Activated naive CD4-positive, alpha-beta T cell treated with anti-CD3 and anti-CD28 coated beads, Interleukin-2, amount 10 ng/mL, durations not matched to agents 7 days and 5 days (primary cell): Measurements from ENCODE around the gene ROBO2.

Experiments used
- CTCF ChIA-PET: fragments of 350-600 bp; sonication (Branson Sonifier 250); formaldehyde crosslinking; loops from one replicate; lab custom pipeline; 2021; ENCODE audit warnings: antibody characterized with exemption; lab: Charles Lee
- DNase-seq: peaks from one replicate; pipeline ENCODE4 v3.0.0-alpha.2; 2020
- H3K27ac Mint-ChIP-seq: one replicate; pipeline ENCODE4 v1.8.0; 2021; ENCODE audit warnings: mild to moderate bottlenecking, moderate library complexity, mixed read lengths
- H3K27me3 Mint-ChIP-seq: one replicate; pipeline ENCODE4 v1.8.0; 2021; ENCODE audit warnings: mild to moderate bottlenecking, mixed read lengths
- H3K36me3 Mint-ChIP-seq: one replicate; pipeline ENCODE4 v1.8.0; 2021; ENCODE audit warnings: mixed read lengths
- H3K4me1 Mint-ChIP-seq: one replicate; pipeline ENCODE4 v1.8.0; 2021; ENCODE audit warnings: mixed read lengths
- H3K4me3 Mint-ChIP-seq: one replicate; pipeline ENCODE4 v1.8.0; 2021; ENCODE audit warnings: mild to moderate bottlenecking, moderate library complexity, mixed read lengths
- H3K9me3 Mint-ChIP-seq: one replicate; pipeline ENCODE4 v1.8.0; 2021; ENCODE audit warnings: mixed read lengths

The ROBO2 gene

DNA sequence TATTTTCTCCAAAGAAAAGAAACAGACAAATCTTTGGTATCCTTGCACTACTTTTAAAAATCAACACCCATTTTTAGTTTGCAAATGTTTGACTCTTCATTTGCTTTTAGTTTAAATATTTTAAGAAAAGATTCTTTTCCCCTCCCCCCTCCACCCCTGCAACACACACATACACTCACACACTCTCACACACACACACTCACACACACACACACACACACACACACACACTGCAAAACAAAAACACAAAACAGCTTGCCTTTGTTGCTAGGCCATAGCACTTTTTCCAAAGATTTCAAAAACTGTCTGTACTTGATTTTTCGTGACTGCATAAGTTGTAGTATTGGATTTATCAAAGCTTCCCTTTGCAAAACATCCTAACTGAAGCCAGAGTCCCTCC lies 26.9 kb downstream of the ROBO2 start:
- Mint-ChIP-seq H3K27ac (no peak overlapping the region), H3K27me3 (no peaks in the 10 kb centered on the region), H3K36me3 (no peaks in the 10 kb centered on the region), H3K9me3 (peaks cover 11% of the 10 kb centered on the region), H3K4me3 (no peak overlapping the region), H3K4me1 (no peaks in the 10 kb centered on the region)
- DNase-seq = no peak
- CTCF ChIA-PET = no interaction called here

DNA sequence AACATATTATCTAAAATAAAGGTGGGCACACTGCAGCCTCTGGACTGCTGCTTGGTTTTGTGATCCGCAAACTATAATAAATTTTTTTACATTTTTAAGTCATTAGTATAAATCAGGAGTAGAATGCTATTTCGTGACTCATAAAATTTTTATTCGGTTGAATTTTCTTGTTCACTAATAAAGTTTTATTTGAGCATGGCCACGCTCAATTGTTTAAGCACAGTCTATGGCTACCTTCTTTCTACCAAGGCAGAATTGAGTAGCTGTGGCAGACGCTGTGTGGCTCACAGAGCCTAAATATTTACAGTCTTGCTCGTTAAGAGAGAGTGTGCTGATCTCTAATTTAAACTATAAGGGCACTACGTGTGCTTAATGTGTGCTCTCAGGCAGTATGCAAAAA lies 28.9 kb downstream of the ROBO2 start:
- Mint-ChIP-seq H3K4me1 (no peaks in the 10 kb centered on the region), H3K27me3 (no peaks in the 10 kb centered on the region), H3K9me3 (peaks cover 3% of the 10 kb centered on the region), H3K36me3 (no peaks in the 10 kb centered on the region), H3K4me3 (no peak overlapping the region), H3K27ac (no peak overlapping the region)
- no peak for DNase-seq
- CTCF ChIA-PET = no interaction called here

DNA sequence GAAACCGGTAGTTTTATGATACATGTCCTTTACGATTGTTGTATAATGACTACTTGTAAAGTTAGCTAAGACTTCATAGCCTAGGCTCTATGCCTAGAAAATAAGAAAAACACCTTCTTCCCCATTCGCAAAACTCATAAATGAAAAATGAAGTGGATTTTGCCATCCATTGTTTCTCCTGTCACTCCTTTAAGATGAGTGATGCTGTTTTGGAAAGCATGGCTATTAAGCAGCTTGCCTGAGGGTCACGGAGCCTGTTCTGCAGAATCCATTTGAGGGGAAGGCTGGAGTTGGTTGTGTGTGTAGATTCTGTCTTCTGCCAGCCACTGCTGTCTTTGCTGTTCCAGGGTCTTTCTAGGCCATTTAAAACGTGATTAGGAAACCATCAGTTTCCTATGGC lies 31.5 kb downstream of the ROBO2 start:
- Mint-ChIP-seq H3K27me3 (no peaks in the 10 kb centered on the region), H3K27ac (no peak overlapping the region), H3K36me3 (no peaks in the 10 kb centered on the region), H3K4me1 (no peaks in the 10 kb centered on the region), H3K4me3 (no peak overlapping the region), H3K9me3 (peaks cover 3% of the 10 kb centered on the region)
- CTCF ChIA-PET = no interaction called here
- DNase-seq = no peak

DNA sequence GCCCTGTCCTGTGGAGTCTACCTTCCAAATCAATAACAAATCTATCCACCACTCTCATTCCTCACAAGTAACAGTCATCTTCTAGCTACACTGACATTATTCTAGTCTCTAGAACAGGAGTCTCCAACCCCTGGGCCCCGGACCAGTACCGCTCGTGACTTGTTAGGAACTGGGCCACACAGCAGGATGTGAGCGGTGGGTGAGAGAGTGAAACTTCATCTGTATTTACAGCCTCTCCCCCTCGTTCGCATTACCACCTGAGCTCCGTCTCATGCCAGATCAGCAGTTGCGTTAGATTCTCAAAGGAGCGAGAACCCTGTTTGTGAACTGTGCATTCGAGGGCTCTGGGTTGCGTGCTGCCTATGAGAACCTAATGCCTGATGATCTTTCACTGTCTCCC lies 31.9 kb downstream of the ROBO2 start:
- no peak overlapping the region for H3K4me3 Mint-ChIP-seq
- no peak for DNase-seq
- H3K4me1 Mint-ChIP-seq = no peaks in the 10 kb centered on the region
- no peaks in the 10 kb centered on the region for H3K36me3 Mint-ChIP-seq
- CTCF ChIA-PET = no interaction called here
- no peak overlapping the region for H3K27ac Mint-ChIP-seq
- no peaks in the 10 kb centered on the region for H3K27me3 Mint-ChIP-seq
- H3K9me3 Mint-ChIP-seq = peaks cover 3% of the 10 kb centered on the region

DNA sequence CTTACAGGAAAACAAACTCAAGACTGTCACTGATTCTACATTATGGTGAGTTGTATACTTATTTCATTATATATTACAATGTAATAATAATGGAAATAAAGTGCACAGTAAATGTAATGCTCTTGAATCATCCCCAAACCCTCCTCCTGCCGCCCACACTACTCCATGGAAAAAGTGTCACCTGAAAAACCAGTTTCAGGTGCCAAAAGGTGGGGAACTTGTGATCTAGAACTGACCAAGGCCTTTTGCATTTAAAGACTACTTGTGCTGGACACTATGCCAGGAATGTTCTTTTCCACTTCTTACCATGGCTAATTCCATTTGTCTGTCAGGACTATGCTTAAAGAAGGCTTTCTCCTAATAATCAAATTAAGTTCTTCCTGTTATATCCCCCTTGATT lies 32.3 kb downstream of the ROBO2 start:
- Mint-ChIP-seq H3K9me3 (peaks cover 3% of the 10 kb centered on the region), H3K4me1 (no peaks in the 10 kb centered on the region), H3K27ac (no peak overlapping the region), H3K4me3 (no peak overlapping the region), H3K36me3 (no peaks in the 10 kb centered on the region), H3K27me3 (no peaks in the 10 kb centered on the region)
- no peak for DNase-seq
- CTCF ChIA-PET = no interaction called here

DNA sequence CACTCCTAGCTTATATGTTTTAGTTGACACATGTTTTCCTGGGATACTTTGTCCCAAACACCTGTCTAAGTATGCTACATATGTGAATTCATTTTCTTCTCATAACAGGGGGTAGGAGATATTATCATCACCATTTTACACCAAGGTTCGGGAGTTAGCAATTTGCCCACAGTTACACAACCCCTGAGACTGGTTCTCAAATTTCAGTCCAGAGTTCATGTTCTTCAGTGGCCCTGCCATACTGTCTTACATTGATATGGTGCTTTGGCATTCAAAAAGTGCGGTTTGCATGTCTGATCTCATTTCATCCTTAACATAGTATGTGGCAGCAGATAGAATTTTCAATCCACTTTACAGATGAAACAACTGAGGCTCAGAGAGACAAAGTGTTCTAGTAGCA lies 38.4 kb downstream of the ROBO2 start:
- H3K4me3 Mint-ChIP-seq = no peak overlapping the region
- no peak overlapping the region for H3K27ac Mint-ChIP-seq
- H3K36me3 Mint-ChIP-seq = no peaks in the 10 kb centered on the region
- no peaks in the 10 kb centered on the region for H3K27me3 Mint-ChIP-seq
- CTCF ChIA-PET = no interaction called here
- H3K9me3 Mint-ChIP-seq = peaks cover 3% of the 10 kb centered on the region
- DNase-seq = no peak
- H3K4me1 Mint-ChIP-seq = no peaks in the 10 kb centered on the region

DNA sequence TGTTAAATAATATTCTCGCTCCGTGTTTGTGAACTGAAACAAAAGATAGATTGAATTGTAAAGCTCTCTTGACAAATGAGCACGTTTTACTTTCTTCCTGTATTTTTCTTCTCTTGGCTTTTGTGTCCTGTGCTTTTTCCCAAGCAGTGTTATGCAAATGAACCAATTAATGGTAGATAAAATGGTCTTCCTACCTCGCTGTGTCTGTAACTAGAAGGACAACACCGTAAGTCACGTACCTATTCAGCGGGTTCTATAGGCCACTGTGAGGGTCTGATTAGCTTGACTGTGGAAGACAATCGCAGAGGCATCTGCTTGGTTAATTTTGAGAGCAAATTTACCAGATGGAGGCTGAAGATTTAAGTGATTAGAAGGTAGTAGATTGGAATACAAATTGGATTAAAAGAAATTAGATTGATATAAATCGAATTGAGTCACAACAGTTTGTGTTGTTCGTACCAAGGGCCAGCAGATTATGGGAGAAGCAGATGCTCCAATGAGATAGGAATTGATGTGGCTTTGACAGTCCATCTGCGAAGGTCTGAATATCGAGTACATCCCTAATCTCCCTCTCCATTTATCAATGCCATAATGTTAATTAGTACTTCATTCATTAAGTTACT lies 40.2 kb downstream of the ROBO2 start:
- DNase-seq = no peak
- no peak overlapping the region for H3K27ac Mint-ChIP-seq
- H3K9me3 Mint-ChIP-seq = peaks cover 9% of the 10 kb centered on the region
- H3K4me1 Mint-ChIP-seq = no peaks in the 10 kb centered on the region
- CTCF ChIA-PET = no interaction called here
- no peak overlapping the region for H3K4me3 Mint-ChIP-seq
- H3K36me3 Mint-ChIP-seq = no peaks in the 10 kb centered on the region
- H3K27me3 Mint-ChIP-seq = no peaks in the 10 kb centered on the region

DNA sequence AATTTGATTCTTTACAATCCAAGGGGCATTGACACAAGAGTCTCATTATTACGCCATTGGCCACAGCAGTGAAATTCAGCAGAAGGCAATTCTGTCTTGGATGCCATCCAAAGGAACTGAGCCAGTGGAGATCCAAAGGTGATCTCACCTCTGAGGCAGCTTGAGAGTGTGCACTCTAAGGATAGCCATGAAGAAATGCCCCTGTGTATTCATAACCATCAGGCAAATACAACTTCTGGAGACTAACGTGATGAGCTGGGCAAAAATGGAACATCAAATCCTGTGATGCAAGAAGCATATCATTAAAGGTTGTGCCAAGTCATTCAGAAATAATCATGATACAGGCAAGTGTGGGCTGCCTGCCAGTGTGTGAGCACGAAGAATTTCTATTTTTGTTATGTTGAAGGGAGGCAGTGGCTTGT lies 41.4 kb downstream of the ROBO2 start:
- Mint-ChIP-seq H3K9me3 (peaks cover 9% of the 10 kb centered on the region), H3K4me1 (no peaks in the 10 kb centered on the region), H3K36me3 (no peaks in the 10 kb centered on the region), H3K27ac (no peak overlapping the region), H3K4me3 (no peak overlapping the region), H3K27me3 (no peaks in the 10 kb centered on the region)
- CTCF ChIA-PET = no interaction called here
- no peak for DNase-seq

DNA sequence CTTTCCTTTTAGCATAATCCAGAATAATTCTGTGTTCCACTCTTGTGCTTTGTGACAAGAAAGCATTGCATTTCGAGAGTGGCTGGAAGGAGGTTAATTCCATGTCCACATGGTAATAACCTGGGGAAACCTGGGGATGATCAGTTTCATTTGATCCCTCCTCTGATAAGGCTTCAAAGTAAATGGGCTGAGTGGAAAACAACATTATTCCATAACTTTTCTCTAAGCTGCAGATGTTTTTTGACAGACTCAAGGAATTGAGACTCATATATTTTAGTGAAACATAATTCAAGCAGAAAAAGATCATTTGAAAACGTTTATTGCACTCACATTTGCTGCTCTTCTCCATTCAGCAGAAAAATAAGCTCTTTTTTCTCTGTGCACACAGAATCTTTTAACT lies 44.6 kb downstream of the ROBO2 start:
- Mint-ChIP-seq H3K27me3 (no peaks in the 10 kb centered on the region), H3K4me3 (no peak overlapping the region), H3K36me3 (no peaks in the 10 kb centered on the region), H3K4me1 (no peaks in the 10 kb centered on the region), H3K9me3 (peaks cover 6% of the 10 kb centered on the region), H3K27ac (no peak overlapping the region)
- CTCF ChIA-PET = no interaction called here
- no peak for DNase-seq

DNA sequence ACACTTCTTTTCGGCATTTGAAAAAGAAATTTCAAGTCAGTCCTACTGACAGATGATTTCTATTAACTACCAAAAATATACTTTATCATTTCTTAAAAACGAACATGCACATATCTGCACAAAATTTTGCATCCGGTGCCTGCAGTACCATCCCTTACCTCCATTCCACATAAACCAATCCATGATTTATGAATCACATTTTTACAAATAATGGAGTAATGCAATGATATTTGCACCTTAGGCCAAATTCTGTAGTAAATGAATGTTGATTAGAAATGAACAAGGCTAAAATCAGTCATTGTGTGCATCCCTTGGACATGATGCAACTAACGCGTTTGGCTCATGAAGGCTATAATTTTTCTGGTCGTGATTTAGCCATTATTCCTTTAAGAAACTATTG lies 46.5 kb downstream of the ROBO2 start:
- CTCF ChIA-PET = no interaction called here
- no peak for DNase-seq
- H3K9me3 Mint-ChIP-seq = peaks cover 9% of the 10 kb centered on the region

DNA sequence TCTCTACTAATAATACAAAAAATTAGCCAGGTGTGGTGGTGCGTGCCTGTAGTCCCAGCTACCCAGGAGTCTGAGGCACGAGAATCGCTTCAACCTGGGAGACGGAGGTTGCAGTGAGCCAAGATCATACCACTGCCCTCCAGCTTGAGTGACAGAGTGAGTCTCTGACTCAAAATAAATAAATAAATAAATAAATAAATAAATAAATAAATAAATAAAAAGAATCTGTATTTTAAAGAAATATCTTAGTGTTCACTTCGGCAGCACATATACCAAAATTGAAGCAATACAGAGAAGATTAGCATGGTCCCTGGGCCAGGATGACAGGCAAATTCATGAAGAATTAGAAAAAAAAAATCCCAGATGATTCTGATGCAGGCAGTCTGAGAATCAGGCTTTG lies 51.9 kb downstream of the ROBO2 start:
- Mint-ChIP-seq H3K27ac (no peak overlapping the region), H3K27me3 (no peaks in the 10 kb centered on the region), H3K36me3 (no peaks in the 10 kb centered on the region), H3K4me1 (no peaks in the 10 kb centered on the region), H3K9me3 (peaks cover 5% of the 10 kb centered on the region), H3K4me3 (no peak overlapping the region)
- DNase-seq = no peak
- CTCF ChIA-PET = no interaction called here

More for the DNA sequence above, 46.5 kb downstream of the ROBO2 start:
- Mint-ChIP-seq H3K27me3 (no peaks in the 10 kb centered on the region), H3K27ac (no peak overlapping the region), H3K4me3 (no peak overlapping the region), H3K4me1 (no peaks in the 10 kb centered on the region), H3K36me3 (no peaks in the 10 kb centered on the region)

DNA sequence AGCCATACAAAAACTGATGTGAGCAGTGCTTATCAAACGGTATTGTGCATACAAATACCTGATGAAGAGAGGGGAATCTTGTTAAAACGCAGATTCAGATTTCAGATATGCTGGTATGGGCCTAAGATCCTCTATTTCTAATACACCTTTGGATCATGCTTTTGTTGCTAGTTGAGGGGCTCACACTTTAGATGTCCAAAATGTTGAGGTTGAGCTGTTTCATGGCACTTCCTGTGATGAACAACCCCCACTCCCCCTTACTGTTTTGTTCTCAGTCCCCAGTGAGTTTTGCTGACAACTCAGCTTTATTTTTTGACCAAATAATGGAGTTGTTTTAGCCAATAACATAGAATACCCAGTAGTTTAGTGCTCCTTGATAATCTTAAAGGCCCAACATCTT lies 53.2 kb downstream of the ROBO2 start:
- no peaks in the 10 kb centered on the region for H3K4me1 Mint-ChIP-seq
- peaks cover 14% of the 10 kb centered on the region for H3K9me3 Mint-ChIP-seq
- H3K27ac Mint-ChIP-seq = no peak overlapping the region
- H3K36me3 Mint-ChIP-seq = no peaks in the 10 kb centered on the region
- no peaks in the 10 kb centered on the region for H3K27me3 Mint-ChIP-seq
- CTCF ChIA-PET = no interaction called here
- no peak for DNase-seq
- no peak overlapping the region for H3K4me3 Mint-ChIP-seq

DNA sequence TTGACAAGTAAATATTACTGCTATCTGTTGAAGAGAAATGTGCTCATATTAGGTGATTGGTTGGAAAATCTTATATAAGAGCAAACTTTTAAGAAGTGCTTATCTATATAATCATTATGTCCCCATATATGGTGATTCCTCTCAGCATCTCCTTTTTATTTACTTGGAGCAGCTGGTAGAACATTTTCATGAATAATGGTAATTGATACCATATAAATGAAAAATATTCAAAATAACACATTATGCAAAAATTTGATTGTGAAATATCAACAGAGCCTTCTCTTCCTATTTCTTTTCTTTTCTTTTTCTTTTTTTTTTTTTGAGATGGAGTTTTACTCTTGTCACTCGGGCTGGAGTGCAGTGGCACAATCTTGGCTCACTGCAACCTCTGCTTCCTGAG lies 56.2 kb downstream of the ROBO2 start:
- Mint-ChIP-seq H3K4me3 (no peak overlapping the region), H3K4me1 (no peaks in the 10 kb centered on the region), H3K36me3 (no peaks in the 10 kb centered on the region), H3K27me3 (no peaks in the 10 kb centered on the region), H3K27ac (no peak overlapping the region), H3K9me3 (peaks cover 12% of the 10 kb centered on the region)
- CTCF ChIA-PET = no interaction called here
- no peak for DNase-seq

DNA sequence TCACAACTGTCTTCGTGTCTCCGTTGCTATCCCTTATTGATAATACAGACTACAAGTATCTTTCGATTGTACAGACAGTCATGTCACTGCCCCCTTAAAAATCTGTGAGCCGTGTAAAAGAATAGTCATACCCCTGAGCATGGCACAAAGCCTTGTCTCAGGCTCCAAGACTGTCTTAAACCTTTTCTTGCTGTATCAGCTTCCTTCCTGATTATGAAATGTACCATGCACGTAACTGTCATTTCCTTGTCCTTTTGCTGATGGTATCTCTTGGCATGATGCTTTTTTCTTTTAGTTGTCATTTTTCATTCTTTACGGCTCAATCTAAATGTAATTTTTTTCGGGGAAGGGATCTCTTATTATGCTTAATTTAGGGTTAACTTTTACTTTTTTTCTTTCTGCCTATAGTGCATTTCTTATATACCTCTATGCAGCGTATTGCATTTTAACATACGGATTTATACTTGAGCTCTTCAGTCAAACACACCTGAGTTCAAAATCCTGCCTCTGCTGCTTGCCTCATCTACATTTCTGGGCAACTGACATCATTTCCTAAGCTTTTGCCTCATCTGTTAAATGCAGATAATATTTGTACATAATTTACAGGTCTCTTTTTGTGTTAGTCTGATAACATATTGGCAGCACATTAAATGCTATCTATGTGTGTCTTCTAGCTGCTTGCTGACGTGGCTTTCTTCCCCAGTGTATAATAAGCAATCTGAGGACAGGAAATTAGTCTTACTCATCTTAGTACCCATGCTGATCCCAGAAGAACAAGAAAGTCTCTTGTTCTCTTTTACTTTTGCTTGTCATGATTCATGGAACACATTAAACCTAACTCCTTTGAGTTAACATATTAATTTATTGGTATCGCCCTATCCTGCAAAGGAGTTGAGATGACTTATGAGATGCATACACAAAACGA lies 57.3 kb downstream of the ROBO2 start:
- CTCF ChIA-PET = no interaction called here
- Mint-ChIP-seq H3K36me3 (no peaks in the 10 kb centered on the region), H3K4me3 (no peak overlapping the region), H3K4me1 (no peaks in the 10 kb centered on the region), H3K9me3 (peaks cover 15% of the 10 kb centered on the region), H3K27ac (no peak overlapping the region), H3K27me3 (no peaks in the 10 kb centered on the region)
- DNase-seq = no peak
